ENCODE data around the gene SMPX. TPM values are rescaled to one million over a fixed set of nuclear protein-coding genes. Genes with fewer than 3 reads are reported as not detected.

Gene SMPX
- total and polyA plus RNA-seq, 4 donors: 0.09 to 0.10 TPM; not detected in 2

GRCh38 chrX:21779095-21779494 lies 21.2 kb upstream of the SMPX start:
- Histone ChIP-seq H3K9me3 (ENCODE audit: control insufficient read depth in 4 of 4, low read length in 3 of 4) (no peaks in the 10 kb centered on the region), H3K27me3 (ENCODE audit: control insufficient read depth in 4 of 4, insufficient read depth in 4 of 4, low read length in 3 of 4) (no peaks in the 10 kb centered on the region), H3K36me3 (ENCODE audit: control insufficient read depth in 4 of 4, insufficient read depth in 3 of 4, low read depth in 1 of 4, low read length in 3 of 4) (no peaks in the 10 kb centered on the region), H3K9ac (ENCODE audit: low read depth in 1 of 2, low read length in 2 of 2) (no peak overlapping the region), H3K27ac (ENCODE audit: low read depth in 1 of 2, low read length in 2 of 2) (no peak overlapping the region), H3K4me1 (ENCODE audit: control insufficient read depth in 4 of 4, insufficient read depth in 4 of 4, low read length in 3 of 4) (no peaks in the 10 kb centered on the region), H3K4me3 (ENCODE audit: low read depth in 1 of 3, low read length in 3 of 3) (no peak overlapping the region)
- no peak for DNase-seq (ENCODE audit: low spot score)
- TF ChIP-seq RAD21 (IDR thresholded peaks at IDR 0.05) (no peak), REST (IDR thresholded peaks at IDR 0.05) (no peak), ZBTB33 (IDR thresholded peaks at IDR 0.05) (no peak), FOXA1 (IDR thresholded peaks at IDR 0.05) (no peak), MAX (IDR thresholded peaks at IDR 0.05) (no peak), TAF1 (conservative IDR thresholded peaks at IDR 0.05) (no peak), HNF4A (conservative IDR thresholded peaks at IDR 0.05) (no peak), ATF3 (IDR thresholded peaks at IDR 0.05) (no peak), GABPA (IDR thresholded peaks at IDR 0.05 in 1 of 2, conservative IDR thresholded peaks at IDR 0.05 in 1 of 2) (no peak), NR2F2 (IDR thresholded peaks at IDR 0.05) (no peak), CTCF (IDR thresholded peaks at IDR 0.05; ENCODE audit: low read depth, low read length, missing input control) (no peak), JUND (IDR thresholded peaks at IDR 0.05) (no peak), HNF4G (IDR thresholded peaks at IDR 0.05) (no peak), EGR1 (IDR thresholded peaks at IDR 0.05; ENCODE audit: low read depth in 2 of 2) (no peak), FOXA2 (IDR thresholded peaks at IDR 0.05) (no peak), YY1 (IDR thresholded peaks at IDR 0.05) (no peak)
- 69% methylated on average over 3 of the region's 3 CpGs for WGBS

- H3K36me3 ChIP-seq (ENCODE audit: control insufficient read depth in 4 of 4, insufficient read depth in 3 of 4, low read depth in 1 of 4, low read length in 3 of 4): no peaks in the 10 kb centered on the region
- no peak for TF ChIP-seq RXRA (IDR thresholded peaks at IDR 0.05)
- no peak for TF ChIP-seq CTCF (IDR thresholded peaks at IDR 0.05; ENCODE audit: low read depth, low read length, missing input control)
- TF ChIP-seq REST (IDR thresholded peaks at IDR 0.05): no peak
- TF ChIP-seq MAX (IDR thresholded peaks at IDR 0.05): no peak
- TF ChIP-seq JUND (IDR thresholded peaks at IDR 0.05): no peak
- TF ChIP-seq NR2F2 (IDR thresholded peaks at IDR 0.05): no peak
- TF ChIP-seq FOXA2 (IDR thresholded peaks at IDR 0.05): no peak
- no peak for TF ChIP-seq GABPA (IDR thresholded peaks at IDR 0.05 in 1 of 2, conservative IDR thresholded peaks at IDR 0.05 in 1 of 2)
- no peak for TF ChIP-seq EGR1 (IDR thresholded peaks at IDR 0.05; ENCODE audit: low read depth in 2 of 2)
- TF ChIP-seq HNF4G (IDR thresholded peaks at IDR 0.05): no peak
- no peaks in the 10 kb centered on the region for H3K27me3 ChIP-seq (ENCODE audit: control insufficient read depth in 4 of 4, insufficient read depth in 4 of 4, low read length in 3 of 4)
- DNase-seq (ENCODE audit: low spot score): no peak
- H3K4me1 ChIP-seq (ENCODE audit: control insufficient read depth in 4 of 4, insufficient read depth in 4 of 4, low read length in 3 of 4): no peaks in the 10 kb centered on the region
- 29% methylated on average over 1 of the region's 1 CpG for WGBS
- H3K27ac ChIP-seq (ENCODE audit: low read depth in 1 of 2, low read length in 2 of 2): no peak overlapping the region
- H3K9ac ChIP-seq (ENCODE audit: low read depth in 1 of 2, low read length in 2 of 2): no peak overlapping the region
- no peaks in the 10 kb centered on the region for H3K9me3 ChIP-seq (ENCODE audit: control insufficient read depth in 4 of 4, low read length in 3 of 4)
- no peak overlapping the region for H3K4me3 ChIP-seq (ENCODE audit: low read depth in 1 of 3, low read length in 3 of 3)
Observed at GRCh38 chrX:21778236-21778635, 20.3 kb upstream of the SMPX start.

Measured in liver (tissue), 9 donors.